SU-DHL-6 (cell line): ENCODE measurements around the gene NFIA.

ENCODE experiments used
- H2AFZ ChIP-seq: fragments of 200-600 bp; sonication (generic); 2 replicates; pipeline ENCODE4 v1.6.1; 2014; ENCODE audit warnings: low read depth, mild to moderate bottlenecking, moderate library complexity, mixed read lengths, antibody characterized with exemption, low read length; ENCODE audit not compliant: severe bottlenecking
- H3F3A ChIP-seq: fragments of 200-600 bp; shearing (Covaris generic); 2 replicates; pipeline ENCODE4 v1.6.0; 2016; ENCODE audit warnings: antibody characterized with exemption, mild to moderate bottlenecking; ENCODE audit not compliant: insufficient read depth
- H3K27ac ChIP-seq: fragments of 200-600 bp; sonication (generic); 2 replicates; pipeline ENCODE4 v1.5.1; 2016; ENCODE audit warnings: low read depth, mild to moderate bottlenecking, low read length, moderate library complexity, mixed read lengths
- H3K27me3 ChIP-seq: fragments of 200-600 bp; sonication (generic), shearing (Covaris generic); 2 replicates; pipeline ENCODE4 v1.6.0; 2014; ENCODE audit warnings: mild to moderate bottlenecking, low read length
- H3K36me3 ChIP-seq: fragments of 200-600 bp; sonication (generic); 2 replicates; pipeline ENCODE4 v1.6.1; 2014; ENCODE audit warnings: mild to moderate bottlenecking, low read length, mixed read lengths
- H3K4me2 ChIP-seq: fragments of 300-600, 200-600 bp; shearing (Covaris generic), sonication (generic); 2 replicates; pipeline ENCODE4 v1.6.0; 2014; ENCODE audit warnings: low read length, low read depth, mild to moderate bottlenecking; ENCODE audit not compliant: poor library complexity, severe bottlenecking
- H3K4me3 ChIP-seq: fragments of 200-600 bp; sonication (generic); 2 replicates; pipeline ENCODE4 v1.5.1; 2014; ENCODE audit warnings: antibody characterized with exemption, low read length, mild to moderate bottlenecking, mixed read lengths; ENCODE audit not compliant: insufficient read depth, poor library complexity, severe bottlenecking
- H3K79me2 ChIP-seq: fragments of 200-600 bp; sonication (generic); 2 replicates; pipeline ENCODE4 v1.6.1; 2014; ENCODE audit warnings: mild to moderate bottlenecking, low read length, moderate library complexity; ENCODE audit not compliant: insufficient read depth
- H3K9ac ChIP-seq: fragments of 200-600 bp; sonication (generic); 2 replicates; pipeline ENCODE4 v1.7.0; 2014; ENCODE audit warnings: mild to moderate bottlenecking, low read length
- H3K9me2 ChIP-seq: fragments of 200-600 bp; sonication (generic); replicated peaks from 2 replicates; pipeline ENCODE4 v1.6.1; 2014; ENCODE audit warnings: low read length; ENCODE audit not compliant: insufficient read depth
- H3K9me3 ChIP-seq: fragments of 200-600 bp; sonication (generic); 2 replicates; pipeline ENCODE4 v1.6.1; 2014; ENCODE audit warnings: low read length, mixed read lengths; ENCODE audit not compliant: insufficient read depth
- H4K20me1 ChIP-seq: fragments of 200-600 bp; sonication (generic); 2 replicates; pipeline ENCODE4 v1.6.1; 2014; ENCODE audit warnings: low read depth, mild to moderate bottlenecking, antibody characterized with exemption, low read length, moderate library complexity, mixed read lengths
- EZH2phosphoT487 ChIP-seq: fragments of 200-600 bp; sonication (generic), shearing (Covaris generic); conservative IDR thresholded peaks from 2 replicates; pipeline ENCODE4 v1.6.1; 2018; ENCODE audit warnings: mild to moderate bottlenecking, antibody characterized with exemption, low read length, moderate library complexity, mixed read lengths
- TF ChIP-seq, protein P1 (sequence below): fragments of 200-600 bp; sonication (generic); IDR thresholded peaks from one replicate; pipeline ENCODE4 v1.5.1; 2017; ENCODE audit warnings: antibody characterized with exemption, mild to moderate bottlenecking, low read length, moderate library complexity; ENCODE audit not compliant: insufficient read depth, poor library complexity, severe bottlenecking

NFIA gene

DNA sequence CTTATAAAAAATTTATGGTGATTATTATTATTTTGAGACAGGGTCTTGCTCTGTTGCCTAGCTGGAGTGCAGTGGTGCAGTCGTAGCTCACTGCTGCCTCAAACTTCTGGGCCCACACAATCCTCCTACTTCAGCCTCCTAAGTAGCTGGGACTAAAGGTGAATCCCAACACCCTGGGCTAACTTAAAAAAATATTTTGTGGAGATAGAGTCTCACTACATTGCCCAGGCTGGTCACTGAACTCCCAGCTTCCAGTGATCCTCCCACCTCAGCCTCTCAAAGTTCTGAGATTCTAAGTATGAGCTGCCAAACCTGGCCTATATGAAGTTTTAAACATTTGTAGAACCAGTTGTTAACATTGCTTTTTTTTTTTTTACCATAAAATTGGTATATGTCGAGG lies 18.2 kb downstream of the NFIA start:
- TF ChIP-seq, protein P1, sequence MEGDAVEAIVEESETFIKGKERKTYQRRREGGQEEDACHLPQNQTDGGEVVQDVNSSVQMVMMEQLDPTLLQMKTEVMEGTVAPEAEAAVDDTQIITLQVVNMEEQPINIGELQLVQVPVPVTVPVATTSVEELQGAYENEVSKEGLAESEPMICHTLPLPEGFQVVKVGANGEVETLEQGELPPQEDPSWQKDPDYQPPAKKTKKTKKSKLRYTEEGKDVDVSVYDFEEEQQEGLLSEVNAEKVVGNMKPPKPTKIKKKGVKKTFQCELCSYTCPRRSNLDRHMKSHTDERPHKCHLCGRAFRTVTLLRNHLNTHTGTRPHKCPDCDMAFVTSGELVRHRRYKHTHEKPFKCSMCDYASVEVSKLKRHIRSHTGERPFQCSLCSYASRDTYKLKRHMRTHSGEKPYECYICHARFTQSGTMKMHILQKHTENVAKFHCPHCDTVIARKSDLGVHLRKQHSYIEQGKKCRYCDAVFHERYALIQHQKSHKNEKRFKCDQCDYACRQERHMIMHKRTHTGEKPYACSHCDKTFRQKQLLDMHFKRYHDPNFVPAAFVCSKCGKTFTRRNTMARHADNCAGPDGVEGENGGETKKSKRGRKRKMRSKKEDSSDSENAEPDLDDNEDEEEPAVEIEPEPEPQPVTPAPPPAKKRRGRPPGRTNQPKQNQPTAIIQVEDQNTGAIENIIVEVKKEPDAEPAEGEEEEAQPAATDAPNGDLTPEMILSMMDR = no peak
- no peak for TF ChIP-seq EZH2phosphoT487
- Histone ChIP-seq H3K79me2 (peaks cover under 1% of the 10 kb centered on the region; the same call in 1 of the 2 replicates), H3F3A (no peaks in the 10 kb centered on the region)

DNA sequence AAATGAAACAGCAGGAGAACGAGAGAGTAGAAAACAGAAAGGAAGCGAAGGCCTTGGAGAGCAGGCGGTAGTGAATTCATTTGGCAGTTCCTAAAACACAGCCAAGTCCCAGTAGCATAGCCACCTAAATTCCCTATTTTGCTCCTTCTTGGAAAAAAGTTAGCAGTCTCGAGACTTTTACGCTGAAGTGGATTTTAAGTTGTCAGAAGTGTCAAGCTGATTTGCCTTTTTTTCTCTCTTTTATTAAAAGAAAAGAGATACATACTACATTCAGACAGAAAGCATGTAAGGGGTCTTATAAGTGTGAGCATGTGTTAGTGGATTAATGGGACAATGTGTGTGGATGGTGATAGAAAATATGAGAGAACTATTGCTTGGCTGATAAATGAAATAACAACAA lies 19.2 kb downstream of the NFIA start:
- H3K36me3 ChIP-seq = no peaks in the 10 kb centered on the region
- H3K27ac ChIP-seq = no peak overlapping the region
- peaks cover 7% of the 10 kb centered on the region for H4K20me1 ChIP-seq
- no peaks in the 10 kb centered on the region for H3K9me3 ChIP-seq
- H2AFZ ChIP-seq = no peak overlapping the region
- no peaks in the 10 kb centered on the region; the same call in 1 of the 2 replicates for H3K79me2 ChIP-seq
- H3K9ac ChIP-seq = no peak overlapping the region
- H3K27me3 ChIP-seq = no peaks in the 10 kb centered on the region
- TF ChIP-seq, protein P1 = no peak
- no peak for TF ChIP-seq EZH2phosphoT487
- no peaks in the 10 kb centered on the region for H3F3A ChIP-seq
- no peak overlapping the region for H3K4me2 ChIP-seq
- H3K4me3 ChIP-seq = no peak overlapping the region
- no peaks in the 10 kb centered on the region for H3K9me2 ChIP-seq

More for the DNA sequence above, 18.2 kb downstream of the NFIA start:
- no peaks in the 10 kb centered on the region for H3K9me2 ChIP-seq
- no peak overlapping the region for H3K4me2 ChIP-seq
- no peaks in the 10 kb centered on the region for H3K27me3 ChIP-seq
- no peak overlapping the region for H3K9ac ChIP-seq
- no peak overlapping the region for H3K4me3 ChIP-seq
- no peak overlapping the region for H3K27ac ChIP-seq
- H2AFZ ChIP-seq = no peak overlapping the region
- H3K9me3 ChIP-seq = no peaks in the 10 kb centered on the region
- H4K20me1 ChIP-seq = peaks cover 7% of the 10 kb centered on the region
- H3K36me3 ChIP-seq = no peaks in the 10 kb centered on the region

DNA sequence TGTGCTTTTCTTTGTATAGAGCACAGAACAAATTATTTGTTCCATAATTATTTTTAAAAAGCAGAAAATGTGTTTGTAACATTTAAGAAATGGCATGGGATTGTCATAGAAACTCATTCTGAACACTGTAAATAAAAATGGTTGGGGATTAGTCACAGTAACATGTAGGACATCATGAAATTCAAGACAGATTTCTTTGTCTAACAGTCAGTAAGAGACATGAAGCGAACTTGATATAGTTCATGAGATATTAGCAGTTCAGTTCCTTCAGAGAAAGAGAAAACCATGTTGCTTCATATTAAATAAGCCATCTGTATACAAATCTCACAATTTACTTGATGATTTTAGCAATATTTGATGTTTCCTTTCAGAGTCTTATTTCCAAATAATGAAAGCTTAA lies 19.7 kb downstream of the NFIA start:
- Histone ChIP-seq H3K4me3 (no peak overlapping the region), H3K36me3 (no peaks in the 10 kb centered on the region), H2AFZ (no peak overlapping the region), H4K20me1 (peaks cover 7% of the 10 kb centered on the region), H3K4me2 (no peak overlapping the region), H3K27ac (no peak overlapping the region), H3K79me2 (no peaks in the 10 kb centered on the region; the same call in 1 of the 2 replicates), H3K9me2 (no peaks in the 10 kb centered on the region), H3K9ac (no peak overlapping the region), H3K27me3 (no peaks in the 10 kb centered on the region), H3F3A (no peaks in the 10 kb centered on the region), H3K9me3 (no peaks in the 10 kb centered on the region)
- TF ChIP-seq, protein P1 = no peak
